Non-pigmented ciliary epithelial cell (primary cell): ENCODE data around the gene ECSCR.
A peak's percentile ranks its signal among the peaks of the same experiment; 100 is the strongest.
"Not testable (repeated sequence)": the region's sequence is repeated elsewhere in the genome, so short reads cannot be mapped to it uniquely, and the experiment has no call there.

Experiments
- DNase-seq: peaks from one replicate; pipeline ENCODE4 v3.0.0-alpha.2; 2010; ENCODE audit warnings: low read depth

ECSCR gene

DNA sequence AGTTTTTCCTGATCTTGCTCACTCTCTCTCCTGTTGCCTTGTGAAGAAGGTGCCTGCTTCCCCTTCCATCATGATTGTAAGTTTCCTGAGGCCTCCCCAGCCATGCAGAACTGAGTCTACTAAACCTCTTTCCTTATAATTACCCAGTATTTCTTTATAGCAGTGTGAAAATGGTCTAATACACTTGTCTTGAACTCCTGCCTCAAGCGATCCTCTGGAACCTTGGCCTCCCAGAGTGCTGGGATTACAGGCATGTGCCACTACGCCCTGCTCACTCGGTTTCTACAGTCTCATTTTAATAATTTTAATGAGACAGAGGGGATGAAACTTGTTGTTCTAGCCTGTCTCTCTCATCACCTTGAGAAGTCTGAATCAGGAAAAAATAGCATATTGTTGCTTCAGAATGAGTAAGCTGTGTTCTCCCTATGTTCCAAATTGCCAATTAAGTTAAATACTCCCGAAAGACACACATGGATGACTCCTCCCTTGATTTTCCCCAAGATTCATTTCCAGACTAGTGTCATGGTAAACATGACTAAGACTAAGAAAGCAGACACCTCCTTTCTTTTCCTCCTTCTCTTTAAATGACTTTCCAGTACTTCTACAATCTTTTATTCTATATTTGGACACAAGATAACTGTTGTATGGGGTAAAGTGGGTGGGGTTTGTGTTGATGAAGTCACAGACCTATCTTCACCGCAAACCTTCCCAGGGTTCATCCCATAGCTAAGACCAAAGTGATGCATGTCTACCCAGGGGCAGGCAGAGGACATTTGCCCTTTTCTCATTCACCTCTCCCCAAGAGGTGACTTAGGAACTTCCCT is 15.4 kb downstream of the ECSCR start:
- no peak for DNase-seq

DNA sequence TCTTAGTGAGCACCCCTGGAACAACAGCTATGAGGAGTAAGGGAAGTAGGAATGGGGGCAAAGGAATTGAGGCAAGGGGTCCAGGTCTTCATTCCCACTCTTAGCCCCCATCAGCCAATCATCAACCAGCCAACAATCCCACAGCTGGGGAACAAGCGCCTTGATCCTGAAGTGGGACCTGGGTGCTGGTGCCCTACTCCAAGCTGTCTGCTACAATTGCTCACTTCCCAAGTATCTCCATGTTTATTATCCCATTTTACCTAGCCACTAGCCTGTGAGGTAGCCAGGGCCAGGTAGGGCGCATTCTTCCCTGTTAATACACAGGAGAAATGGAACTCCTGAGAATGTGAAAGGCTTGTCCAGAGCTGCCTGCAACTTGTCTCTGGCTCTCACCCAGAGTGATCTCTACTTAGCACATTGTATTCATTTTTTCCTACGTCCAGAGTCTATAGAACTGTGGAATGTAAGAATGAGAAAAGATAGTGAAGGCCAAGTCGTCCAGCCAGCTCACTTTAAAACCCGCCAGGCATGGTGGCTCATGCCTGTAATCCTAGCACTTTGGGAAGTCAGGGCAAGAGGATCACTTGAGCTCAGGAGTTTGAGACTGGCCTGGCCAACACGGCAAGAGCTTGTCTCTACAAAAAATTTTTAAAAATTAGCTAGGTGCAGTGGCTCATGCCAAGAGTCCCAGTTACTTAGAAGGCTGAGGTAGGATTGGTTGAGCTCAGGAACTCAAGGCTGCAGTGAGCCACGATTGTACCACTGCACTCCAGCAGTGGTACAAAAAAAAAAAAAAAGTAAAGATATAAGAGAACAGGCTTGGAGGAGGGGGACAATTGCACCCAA is 17.0 kb downstream of the ECSCR start:
- DNase-seq: peak; percentile 63

DNA sequence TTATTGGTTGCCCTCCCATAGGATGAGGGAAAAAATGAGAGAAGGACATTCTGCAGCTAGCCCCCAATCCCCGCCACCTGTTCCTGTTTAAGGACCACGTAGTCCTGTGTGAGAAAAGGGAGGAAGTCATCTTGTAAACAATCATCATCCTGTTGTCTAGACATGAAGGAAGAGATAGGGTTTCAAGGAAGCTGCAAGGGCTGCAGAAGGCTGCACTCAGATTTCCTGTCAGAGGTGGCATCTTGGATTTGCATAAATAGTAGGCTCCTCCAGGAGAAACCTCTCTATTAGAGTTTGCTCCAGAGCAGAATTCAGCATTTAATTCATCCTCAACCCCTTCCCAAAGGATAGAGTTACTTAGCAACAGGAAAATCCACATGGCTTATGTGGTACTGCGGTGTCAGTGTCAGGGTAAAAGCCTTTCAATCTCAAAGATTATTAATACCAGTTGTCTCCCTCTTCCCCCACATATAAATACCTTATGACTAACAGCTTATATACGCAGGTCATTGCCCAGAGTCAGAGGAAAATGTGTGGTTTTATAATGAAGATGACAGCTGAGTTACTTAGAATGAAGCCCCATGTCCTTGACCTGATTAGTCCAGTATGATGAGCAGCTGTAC is 18.6 kb downstream of the ECSCR start:
- peak; percentile 54 for DNase-seq

DNA sequence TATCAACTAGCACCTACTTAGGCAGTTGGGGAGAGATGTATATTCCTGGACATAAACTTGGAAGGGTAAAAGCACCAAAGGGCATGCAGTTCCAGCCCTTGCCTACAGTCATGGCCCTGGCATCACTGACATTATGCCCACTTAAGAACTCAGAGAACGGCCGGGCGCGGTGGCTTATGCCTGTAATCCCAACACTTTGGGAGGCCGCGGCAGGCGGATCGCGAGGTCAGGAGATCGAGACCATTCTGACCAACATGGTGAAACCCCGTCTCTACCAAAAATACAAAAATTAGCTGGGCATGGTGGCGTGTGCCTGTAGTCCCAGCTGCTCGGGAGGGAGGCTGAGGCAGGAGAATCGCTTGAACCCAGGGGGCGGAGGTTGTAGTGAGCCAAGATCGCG is 22.1 kb downstream of the ECSCR start:
- not testable (repeated sequence) for DNase-seq

DNA sequence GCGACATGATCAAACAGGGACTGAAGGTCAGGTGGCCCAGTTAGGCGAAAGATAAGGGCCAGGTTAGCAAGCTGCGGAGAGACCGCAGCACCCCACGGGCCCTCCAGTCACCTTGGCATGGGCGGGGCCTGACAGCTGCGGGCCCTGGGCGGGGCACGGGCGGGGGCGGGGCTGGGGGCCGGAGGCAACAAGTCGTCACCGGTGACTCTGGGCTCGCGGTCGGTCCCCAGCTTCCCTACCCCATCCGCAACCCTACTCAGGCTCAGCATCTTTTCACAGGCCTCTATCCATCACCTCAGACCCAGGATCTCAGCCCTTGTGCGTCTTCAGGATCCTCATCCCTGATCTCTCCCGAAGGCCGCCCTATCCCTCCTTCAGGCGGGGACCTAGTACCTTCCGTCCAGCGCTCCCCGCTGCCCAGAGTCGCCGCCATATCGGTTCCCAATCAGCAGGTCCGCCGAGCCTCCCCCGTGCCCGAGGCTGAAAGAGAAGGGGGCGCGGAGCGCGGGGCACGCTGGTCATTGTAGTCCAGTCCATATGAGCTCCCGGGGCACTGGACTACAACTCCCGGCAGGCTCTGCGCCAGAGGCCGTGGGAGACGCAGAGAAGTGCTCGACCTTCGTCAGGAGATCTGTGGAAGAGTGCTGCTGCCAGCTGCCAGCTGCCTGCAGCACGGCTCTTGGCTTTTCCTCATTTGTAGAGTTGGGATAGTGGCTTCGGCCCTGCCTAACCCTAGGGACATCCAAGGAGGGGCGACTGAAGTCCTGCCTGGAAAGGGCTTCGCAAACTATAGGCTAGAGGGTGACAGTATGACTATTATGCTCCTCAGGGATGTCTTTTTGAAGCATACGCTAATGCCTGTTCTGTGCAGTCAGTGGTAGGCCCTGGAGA is 23.3 kb downstream of the ECSCR start, which contains the start of gene DNAJC18:
TSS of gene DNAJC18 (minus strand) at position 513 of the 891 bp plus-strand sequence. CDS start at position 433, 80 bp downstream.
- DNase-seq: no peak

DNA sequence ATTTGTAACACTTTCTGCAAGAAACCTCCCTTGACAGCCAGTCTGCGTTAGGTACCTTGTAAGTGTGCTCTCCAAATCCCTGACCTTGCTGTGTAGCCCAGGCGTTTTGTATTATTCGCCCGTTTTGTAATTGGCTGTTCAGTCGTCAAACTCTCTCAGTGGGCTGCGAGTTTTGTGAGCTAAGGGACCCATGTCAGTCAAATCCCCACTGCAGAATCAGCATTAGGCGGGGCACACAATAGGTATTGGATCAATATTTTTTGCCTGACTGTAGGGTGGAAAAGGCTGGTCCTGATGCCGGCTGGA is 23.9 kb downstream of the ECSCR start:
- DNase-seq: no peak

DNA sequence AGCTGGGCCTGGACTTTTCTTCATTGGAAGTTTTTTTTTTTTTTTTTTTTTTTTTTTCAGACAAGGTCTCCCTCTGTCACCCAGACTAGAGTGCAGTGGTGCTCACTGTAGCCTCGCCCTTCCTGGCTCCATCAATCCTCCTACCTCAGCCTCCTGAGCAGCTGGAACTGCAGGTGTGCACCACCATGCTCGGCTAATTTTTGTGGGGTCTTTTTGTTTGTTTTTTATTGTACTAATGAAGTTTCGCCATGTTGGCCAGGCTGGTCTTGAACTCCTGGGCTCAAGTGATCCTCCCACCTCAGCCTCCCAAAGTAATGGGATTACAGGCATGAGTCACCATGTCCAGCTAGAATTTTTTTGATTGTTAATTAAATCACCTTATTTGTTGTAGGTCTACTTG is 26.9 kb downstream of the ECSCR start:
- DNase-seq: no peak

DNA sequence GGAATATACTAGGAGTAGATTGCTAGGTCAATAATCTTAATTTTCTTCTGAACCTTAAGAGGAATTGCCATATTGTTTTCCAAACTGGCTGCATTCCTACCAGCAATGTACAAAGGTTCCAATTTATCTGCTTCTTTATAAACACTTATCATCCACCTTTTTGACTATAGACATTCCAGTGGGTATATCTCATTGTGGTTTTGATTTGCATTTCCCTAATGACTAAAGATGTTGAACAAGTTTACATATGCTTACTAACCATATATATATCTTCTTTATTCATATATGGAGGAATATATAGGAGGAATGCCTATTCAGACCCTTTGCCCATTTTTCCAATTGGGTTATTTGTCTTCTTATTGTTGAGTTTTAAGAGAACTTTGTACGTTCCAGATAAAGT is 30.8 kb downstream of the ECSCR start:
- DNase-seq: no peak

DNA sequence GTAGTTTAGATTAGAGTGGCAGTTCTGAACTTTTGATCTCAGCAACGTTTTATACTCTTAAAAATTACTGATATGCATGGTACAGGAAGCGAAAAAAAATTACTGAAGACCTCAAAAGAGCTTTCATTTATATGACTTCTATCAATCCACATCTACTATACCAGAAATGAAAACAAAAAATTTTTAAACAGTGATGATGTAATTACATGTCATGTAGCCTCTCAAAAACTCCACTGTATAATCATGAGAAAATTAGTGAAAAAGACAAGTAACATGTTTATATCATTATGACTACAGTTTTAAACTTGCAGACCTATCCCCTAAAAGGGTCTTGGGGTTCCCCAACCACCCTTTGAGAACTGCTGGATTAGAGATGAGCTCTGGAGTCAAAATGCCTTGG is 32.5 kb downstream of the ECSCR start:
- DNase-seq: no peak

DNA sequence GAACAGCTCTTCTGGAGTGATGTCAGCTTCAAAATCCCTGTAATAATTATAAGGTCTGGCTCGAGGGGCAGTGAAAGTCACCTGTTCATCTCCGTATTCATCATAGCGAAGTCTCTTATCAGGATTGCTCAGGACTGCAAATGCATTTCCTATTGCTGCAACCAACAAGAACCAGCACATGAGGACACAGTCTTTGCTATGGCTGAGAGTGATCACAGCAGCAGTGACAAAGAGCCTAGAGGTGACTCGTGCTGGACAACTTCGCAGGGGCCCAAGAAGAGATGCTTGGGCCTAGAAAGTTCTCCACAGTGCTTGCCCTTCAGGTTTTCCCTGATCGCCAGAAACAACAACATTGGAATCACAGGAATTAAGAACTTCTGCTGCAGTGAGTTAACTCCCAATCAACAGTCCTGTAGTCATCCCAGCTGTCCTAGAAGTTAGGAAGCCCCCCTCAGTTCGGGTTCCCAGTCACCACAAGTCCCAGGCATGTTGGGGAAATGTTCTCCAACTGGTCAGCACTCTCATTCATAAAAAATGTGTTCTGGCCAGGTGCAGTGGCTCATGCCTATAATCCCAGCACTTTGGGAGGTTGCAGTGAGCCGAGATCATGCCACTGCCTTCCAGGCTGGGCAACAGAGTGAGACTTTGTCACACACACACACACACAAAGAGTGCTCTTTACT is 36.2 kb downstream of the ECSCR start:
- no peak for DNase-seq

DNA sequence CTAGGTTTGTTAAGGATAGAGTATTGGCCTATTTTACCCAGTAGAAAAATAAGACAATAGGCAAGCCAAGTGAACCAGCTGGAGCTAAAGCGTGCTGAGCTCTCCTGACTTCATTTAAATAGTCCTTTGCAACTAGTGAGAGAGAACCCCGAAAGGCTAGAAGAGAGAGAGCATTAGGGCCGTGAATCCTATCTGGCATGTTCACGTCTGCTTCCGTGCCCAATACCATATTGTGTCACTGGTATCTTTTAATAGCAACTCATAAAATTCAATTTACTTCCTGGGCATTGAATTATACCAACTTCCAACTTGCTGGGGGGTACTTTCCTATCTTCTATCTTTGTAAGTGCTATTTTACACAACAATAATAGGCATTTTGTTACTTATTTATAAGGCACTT is 37.0 kb downstream of the ECSCR start:
- no peak for DNase-seq

DNA sequence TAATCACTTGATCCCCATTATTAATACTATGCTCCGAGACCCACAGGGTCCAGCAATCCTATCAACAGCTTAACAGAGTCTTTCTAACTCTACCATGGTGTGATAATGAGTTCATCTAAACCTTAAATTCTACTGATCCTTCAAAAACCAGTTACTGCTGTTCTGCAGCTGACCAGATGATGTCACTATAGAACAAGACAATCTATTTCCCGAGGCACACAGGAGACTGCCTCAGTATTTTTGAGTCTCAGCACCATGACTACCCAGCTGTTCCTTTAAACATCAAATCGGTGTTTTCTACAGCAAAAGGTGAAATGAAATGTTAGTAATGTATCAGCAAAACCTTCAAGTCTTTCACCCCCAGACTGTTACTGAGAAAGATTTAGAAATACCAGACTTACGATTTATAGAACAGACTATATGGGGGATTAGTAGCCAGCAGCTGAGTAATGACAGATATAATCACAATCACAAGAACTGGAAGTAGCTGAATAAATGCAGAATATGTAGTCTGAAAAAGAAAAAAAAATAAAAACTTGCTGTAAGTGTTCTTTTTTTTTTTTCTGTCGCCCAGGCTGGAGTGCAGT is 40.1 kb downstream of the ECSCR start:
- no peak for DNase-seq

DNA sequence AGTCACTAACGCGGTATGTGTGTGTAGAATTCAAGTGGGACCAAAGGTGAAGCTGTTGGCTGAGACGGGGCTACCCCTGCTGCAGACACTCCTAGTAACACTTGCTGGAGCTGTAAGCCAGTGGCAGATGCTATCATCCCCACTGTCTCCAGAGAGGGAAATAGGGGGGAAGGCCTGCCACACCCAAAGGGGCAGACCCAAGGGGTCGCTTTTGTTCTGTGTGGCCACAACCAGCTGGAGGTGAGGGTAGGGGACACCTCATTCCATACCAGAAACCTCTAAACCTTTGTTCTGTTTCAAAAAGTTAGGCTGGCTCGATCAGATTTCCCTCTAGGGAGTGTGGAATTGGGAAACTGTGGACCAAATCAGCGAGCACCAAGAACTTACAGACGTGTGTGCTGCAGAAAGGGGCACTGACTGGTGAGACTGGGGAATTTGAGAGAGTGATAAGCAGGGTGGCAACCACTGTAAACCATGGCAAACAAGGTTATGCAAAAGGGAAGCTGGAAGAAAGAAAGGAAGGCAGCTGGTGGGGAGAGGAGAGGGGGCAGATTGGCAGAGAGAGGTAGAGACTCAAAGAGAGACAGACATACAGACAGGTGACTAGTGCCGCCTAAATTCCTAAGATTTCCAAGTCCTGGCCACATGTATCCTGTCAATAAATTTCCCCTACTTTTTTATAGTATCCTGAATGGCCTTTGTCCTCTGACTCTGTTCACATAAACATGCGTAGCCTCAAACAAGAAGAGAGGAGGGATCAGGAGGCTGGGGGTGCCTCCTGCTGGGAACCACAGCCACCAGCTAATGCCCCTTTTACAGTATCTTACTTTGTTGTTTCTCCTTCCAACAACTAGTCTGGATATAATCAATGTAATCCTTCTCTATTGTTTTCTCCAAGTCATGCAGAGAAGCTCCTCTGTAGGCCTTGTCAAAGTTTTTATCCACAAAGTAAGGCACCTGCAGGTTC is 43.0 kb downstream of the ECSCR start:
- DNase-seq: no peak

DNA sequence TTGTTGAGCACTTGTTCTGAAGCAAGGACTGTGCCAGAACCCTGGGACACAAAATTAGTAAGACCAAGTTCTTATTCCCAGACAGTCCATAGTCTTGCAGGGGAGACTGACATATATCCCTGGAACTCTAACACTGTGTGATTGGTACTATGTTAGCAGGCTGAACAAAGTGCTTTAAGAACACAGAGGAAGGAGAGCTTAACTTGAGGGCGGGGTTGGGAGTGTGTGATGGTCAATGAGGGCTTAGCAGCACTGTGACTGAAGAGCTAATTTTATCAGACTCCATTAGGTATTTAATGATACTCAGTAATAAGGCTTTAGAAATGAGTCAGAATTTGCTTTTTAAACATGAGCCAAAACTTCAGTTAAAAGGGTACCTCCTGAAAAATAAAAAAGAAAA is 43.8 kb downstream of the ECSCR start:
- no peak for DNase-seq

DNA sequence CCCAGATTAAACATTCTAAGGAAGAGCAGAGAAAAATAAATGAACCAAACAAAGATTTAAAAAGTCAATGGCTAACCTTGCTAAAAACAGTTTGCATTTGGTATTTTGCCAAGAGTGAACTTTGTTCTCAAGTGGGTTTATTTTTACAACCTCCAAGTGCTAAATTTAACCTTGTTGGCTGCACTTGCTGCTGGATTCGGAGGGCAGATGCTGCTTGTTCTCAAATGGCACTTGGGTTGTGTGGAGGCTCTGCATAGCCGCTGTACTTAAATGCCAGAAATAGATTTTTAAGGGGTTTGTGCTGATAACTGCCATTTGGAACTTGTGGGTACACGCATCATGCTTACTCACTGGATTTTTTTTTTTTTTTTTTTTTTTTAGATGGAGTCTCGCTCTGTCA is 45.3 kb downstream of the ECSCR start:
- no peak for DNase-seq

DNA sequence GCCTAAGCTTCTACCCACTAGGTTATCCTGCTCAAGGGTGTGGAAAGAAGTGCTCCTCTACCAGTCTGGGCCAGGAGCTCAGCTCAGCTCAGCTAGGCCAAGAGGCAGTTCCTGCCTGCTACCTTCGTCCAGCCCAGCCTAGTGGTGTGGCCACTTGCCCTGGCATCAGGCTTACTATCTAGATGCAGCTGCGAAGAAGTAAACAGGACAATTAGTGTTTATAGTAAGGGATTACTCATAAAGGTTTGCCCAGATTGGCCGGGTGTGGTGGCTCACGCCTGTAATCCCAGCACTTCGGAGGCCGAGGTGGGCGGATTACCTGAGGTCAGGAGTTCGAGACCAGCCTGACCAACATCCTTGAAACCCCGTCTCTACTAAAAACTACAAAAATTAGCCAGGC is 45.9 kb downstream of the ECSCR start:
- no peak for DNase-seq

DNA sequence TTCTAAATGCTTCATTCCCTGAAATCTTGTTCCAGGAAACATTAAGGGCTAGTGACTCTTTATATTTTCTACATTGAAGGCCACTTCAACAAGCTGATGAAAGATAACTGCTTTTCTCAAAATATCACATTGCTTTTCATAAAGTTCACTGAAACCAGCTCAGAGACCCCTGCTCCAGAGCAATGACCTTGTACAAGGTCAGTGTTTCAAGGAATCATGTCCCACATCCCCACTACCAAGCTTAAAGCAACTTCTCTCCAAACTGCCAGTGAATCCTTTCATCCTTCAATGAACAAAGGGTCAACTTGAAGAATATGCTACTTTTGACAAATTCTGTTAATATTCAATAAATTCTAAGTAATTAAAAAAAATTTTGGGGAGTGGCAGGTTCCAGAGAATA is 46.7 kb downstream of the ECSCR start:
- no peak for DNase-seq

DNA sequence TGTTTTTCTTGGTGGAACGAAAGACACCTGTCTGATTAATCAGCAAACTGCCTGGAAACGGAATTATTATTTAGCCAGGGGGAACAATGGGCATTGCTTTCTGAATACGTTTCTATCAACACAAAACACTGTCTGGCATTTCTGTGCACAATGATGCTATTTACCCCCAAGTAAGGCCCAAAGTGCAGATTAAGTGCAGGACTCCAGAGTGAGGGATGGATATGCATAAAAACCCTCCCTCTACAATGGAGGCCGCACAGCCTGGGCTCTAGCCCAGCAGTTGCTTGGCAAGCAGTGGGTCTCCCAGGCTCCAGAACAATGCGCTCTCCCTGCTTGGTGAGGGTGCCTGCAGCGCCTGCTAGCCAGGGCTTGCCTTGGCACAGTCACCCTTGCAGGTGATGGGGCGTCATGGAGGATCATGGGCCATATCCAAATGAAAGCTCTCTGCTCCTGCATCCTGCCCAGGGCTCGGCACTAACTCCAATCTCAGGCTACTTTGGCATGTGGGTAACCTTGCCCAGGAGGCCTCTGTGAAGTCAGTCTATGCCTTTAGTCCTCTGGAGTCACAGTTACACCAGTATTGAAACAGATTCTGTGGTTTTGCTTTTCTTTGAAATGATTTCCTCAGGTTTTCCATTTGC is 47.2 kb downstream of the ECSCR start:
- DNase-seq: no peak

DNA sequence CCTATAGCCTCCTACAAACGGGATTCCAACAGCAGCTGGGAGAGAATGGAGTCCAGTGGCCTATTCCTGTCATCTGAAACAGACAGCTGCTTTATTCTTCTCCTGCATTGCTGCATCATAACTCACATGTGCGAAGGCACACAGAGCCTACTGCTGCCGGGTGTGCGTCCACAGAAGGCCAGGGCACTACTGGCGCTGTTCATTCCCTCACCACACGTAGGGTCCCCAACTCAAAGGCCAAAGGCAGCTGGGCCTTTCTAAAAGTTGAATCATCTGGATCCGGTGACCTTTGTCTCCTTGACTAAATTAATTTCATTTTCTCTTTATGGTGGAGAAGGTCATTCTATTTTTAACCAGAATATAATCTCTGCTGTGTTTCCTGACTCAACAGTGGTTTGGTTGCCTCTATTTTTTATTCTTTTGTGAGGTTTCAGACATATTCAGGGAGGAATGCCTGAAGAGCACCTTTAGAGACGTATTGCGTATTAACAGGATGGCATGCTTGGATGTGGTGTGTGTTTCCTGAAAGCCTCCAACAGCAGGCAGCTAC is 47.9 kb downstream of the ECSCR start:
- DNase-seq: no peak
